ENCODE measurements around the gene PCP4.

Gene PCP4

DNA sequence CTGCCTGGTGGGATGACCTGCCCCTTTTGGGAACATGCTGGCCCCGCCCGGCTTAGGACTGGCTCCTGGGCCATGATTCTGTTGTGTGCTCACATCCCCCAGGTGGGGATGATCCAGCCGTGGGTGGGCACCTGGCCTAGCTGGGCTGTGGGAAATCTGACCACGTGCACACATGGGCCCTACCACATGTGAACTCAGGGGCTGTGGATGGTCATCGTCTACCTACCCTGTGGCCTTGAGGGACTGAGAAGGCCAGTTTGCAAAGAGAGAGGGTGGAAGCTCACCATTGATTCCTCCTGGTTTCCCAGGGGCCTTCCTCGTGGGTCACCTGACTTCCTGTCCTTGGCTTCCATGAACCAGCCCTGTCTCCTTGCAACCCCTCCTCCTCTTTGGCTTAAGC lies 19.4 kb upstream of the PCP4 start:
- TF ChIP-seq, protein P1, sequence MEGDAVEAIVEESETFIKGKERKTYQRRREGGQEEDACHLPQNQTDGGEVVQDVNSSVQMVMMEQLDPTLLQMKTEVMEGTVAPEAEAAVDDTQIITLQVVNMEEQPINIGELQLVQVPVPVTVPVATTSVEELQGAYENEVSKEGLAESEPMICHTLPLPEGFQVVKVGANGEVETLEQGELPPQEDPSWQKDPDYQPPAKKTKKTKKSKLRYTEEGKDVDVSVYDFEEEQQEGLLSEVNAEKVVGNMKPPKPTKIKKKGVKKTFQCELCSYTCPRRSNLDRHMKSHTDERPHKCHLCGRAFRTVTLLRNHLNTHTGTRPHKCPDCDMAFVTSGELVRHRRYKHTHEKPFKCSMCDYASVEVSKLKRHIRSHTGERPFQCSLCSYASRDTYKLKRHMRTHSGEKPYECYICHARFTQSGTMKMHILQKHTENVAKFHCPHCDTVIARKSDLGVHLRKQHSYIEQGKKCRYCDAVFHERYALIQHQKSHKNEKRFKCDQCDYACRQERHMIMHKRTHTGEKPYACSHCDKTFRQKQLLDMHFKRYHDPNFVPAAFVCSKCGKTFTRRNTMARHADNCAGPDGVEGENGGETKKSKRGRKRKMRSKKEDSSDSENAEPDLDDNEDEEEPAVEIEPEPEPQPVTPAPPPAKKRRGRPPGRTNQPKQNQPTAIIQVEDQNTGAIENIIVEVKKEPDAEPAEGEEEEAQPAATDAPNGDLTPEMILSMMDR (IDR thresholded peaks at IDR 0.05; ENCODE audit: insufficient read depth, low read length, poor library complexity, severe bottlenecking), result no peak
- Histone ChIP-seq H3K36me3 (ENCODE audit: control insufficient read depth, insufficient read depth, low read length) (no peaks in the 10 kb centered on the region), H3K27me3 (replicated peaks; ENCODE audit: control insufficient read depth, insufficient read depth, low read length) (no peaks in the 10 kb centered on the region), H3K4me3 (replicated peaks; ENCODE audit: low read depth, low read length) (no peak overlapping the region)
- no peak for DNase-seq (ENCODE audit: extremely low read depth, insufficient read length)

DNA sequence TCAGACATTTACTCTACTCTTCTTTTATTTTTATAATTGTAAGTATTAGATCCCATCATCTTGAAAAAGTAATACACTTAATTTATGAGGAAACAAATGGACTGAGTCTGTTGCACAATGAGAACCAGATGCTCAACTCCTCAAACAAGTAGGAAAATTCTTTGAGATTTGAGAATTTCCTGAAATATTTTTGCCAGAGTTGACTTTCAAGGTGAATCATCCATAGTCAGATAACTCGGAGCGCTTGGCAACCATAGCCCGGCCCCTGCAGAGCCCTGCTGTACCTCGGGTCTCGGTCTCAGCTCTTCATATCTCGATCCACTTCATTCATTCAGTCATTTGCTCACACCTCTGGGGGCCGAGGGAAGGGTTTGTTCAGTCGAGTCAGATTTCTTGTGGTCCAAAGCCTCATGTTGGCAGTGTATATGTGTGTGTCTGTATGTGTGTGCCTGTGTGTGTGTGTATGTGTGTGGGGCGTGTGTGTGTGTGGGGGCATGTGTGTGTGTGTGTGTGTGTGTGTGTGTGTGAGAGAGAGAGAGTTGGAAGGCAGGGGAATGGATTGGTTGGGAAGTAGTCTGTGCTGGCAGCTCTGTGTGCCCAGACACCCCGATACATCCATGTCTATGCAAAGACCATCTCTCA lies 18.1 kb upstream of the PCP4 start:
- Histone ChIP-seq H3K27me3 (replicated peaks; ENCODE audit: control insufficient read depth, insufficient read depth, low read length) (no peaks in the 10 kb centered on the region), H3K4me3 (replicated peaks; ENCODE audit: low read depth, low read length) (no peak overlapping the region), H3K36me3 (ENCODE audit: control insufficient read depth, insufficient read depth, low read length) (no peaks in the 10 kb centered on the region)
- TF ChIP-seq, protein P1 (IDR thresholded peaks at IDR 0.05; ENCODE audit: insufficient read depth, low read length, poor library complexity, severe bottlenecking), result no peak
- no peak for DNase-seq (ENCODE audit: extremely low read depth, insufficient read length)

DNA sequence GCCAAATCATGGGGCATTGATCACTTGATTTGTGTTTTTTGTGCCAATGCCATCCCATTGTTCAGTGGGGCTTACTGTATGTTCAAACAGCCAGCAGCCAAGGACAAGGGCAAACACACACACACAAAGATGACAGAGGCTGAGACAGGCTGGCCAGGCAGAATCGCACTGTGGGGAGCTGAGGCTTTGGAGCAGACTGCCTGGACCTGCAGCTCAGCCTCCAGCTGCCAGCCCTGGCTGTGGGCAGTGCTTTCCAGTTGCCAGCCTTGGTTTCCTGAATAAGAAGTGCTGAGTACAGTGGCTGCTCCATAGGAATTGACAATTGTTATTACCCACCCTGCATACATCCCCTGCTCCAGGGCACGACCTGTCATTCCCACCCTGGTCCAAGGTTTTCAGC lies 16.9 kb upstream of the PCP4 start:
- H3K4me3 ChIP-seq (replicated peaks; ENCODE audit: low read depth, low read length), result no peak overlapping the region
- H3K36me3 ChIP-seq (ENCODE audit: control insufficient read depth, insufficient read depth, low read length), result no peaks in the 10 kb centered on the region
- no peaks in the 10 kb centered on the region for H3K27me3 ChIP-seq (replicated peaks; ENCODE audit: control insufficient read depth, insufficient read depth, low read length)
- TF ChIP-seq, protein P1 (IDR thresholded peaks at IDR 0.05; ENCODE audit: insufficient read depth, low read length, poor library complexity, severe bottlenecking), result no peak
- DNase-seq (ENCODE audit: extremely low read depth, insufficient read length), result no peak

DNA sequence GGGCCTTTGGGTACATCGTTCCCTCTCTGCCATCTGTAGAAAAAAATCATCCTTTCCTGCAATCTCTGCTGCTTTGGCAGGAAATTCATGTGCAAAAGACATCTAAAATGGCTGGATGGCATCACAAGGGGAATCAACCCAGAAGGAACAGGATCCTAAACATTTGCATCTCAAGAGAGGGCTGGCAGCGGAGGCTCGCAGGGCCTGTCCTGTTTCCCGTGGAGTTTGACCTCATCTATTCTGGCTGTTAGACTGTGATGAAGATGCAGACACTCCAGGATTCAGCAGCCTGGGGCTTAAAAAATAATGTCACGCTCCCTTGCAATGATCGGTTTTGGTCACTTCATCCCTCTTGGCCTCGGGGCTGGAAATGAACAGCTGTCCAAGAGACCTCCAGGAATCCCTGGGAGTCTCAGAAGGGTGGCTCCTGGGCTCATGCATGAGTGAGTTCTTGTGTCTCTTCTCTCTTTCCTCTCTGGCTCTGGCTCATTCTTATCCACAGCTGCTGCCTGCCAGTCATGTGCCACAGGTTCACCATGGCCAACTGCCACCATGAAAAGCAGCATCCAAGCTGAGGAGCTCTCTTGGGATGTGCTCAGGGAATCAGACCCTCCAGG lies 16.1 kb upstream of the PCP4 start:
- Histone ChIP-seq H3K4me3 (replicated peaks; ENCODE audit: low read depth, low read length) (no peak overlapping the region), H3K27me3 (replicated peaks; ENCODE audit: control insufficient read depth, insufficient read depth, low read length) (no peaks in the 10 kb centered on the region), H3K36me3 (ENCODE audit: control insufficient read depth, insufficient read depth, low read length) (no peaks in the 10 kb centered on the region)
- TF ChIP-seq, protein P1 (IDR thresholded peaks at IDR 0.05; ENCODE audit: insufficient read depth, low read length, poor library complexity, severe bottlenecking), result no peak
- no peak for DNase-seq (ENCODE audit: extremely low read depth, insufficient read length)

DNA sequence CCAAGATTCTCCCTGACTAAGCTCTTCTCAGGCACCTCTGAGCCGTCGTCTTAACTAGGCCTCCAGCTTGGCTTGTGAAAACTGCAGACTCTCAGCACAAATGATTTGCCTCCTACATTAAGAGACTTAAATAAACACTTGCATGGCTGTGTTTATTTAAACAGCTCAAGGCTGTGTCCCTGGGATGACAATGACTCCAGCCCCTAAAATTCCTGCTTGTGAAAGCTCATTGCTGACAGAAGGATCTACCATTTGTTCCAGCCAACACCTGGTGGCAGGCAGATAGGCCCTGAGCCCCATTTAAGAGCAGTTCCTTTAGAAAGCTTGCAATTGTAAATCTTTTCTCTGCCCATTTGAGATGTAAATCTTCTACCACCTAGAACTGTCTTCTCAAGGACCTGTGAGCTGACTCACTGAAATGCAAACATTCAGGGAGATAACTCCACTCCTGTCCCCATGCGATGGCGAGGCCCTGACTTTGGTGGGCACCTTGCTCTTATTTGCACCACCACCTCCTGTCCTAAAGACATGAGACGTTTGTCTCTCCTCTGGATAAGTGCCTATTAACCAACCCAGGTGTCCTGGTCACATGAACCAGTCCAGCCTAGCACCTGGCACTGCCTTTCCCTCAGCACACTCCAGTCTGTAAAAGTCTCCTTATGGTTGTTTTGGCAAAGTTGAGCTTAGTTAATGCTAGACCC lies 15.1 kb upstream of the PCP4 start:
- no peaks in the 10 kb centered on the region for H3K27me3 ChIP-seq (replicated peaks; ENCODE audit: control insufficient read depth, insufficient read depth, low read length)
- no peak overlapping the region for H3K4me3 ChIP-seq (replicated peaks; ENCODE audit: low read depth, low read length)
- TF ChIP-seq, protein P1 (IDR thresholded peaks at IDR 0.05; ENCODE audit: insufficient read depth, low read length, poor library complexity, severe bottlenecking), result no peak
- DNase-seq (ENCODE audit: extremely low read depth, insufficient read length), result no peak
- H3K36me3 ChIP-seq (ENCODE audit: control insufficient read depth, insufficient read depth, low read length), result no peaks in the 10 kb centered on the region

Measured in GM06990 (cell line).